ENCODE measurements around the gene TCEA2.

The TCEA2 gene

GRCh38 chr20:64049878-64050260, 13.1 kb upstream of the TCEA2 start:
- no peak for DNase-seq

GRCh38 chr20:64050261-64051032, 12.6 kb upstream of the TCEA2 start:
- DNase-seq: no peak

- DNase-seq: no peak
These were observed 12.0 kb upstream of the TCEA2 start for GRCh38 chr20:64051033-64051452.

DNA sequence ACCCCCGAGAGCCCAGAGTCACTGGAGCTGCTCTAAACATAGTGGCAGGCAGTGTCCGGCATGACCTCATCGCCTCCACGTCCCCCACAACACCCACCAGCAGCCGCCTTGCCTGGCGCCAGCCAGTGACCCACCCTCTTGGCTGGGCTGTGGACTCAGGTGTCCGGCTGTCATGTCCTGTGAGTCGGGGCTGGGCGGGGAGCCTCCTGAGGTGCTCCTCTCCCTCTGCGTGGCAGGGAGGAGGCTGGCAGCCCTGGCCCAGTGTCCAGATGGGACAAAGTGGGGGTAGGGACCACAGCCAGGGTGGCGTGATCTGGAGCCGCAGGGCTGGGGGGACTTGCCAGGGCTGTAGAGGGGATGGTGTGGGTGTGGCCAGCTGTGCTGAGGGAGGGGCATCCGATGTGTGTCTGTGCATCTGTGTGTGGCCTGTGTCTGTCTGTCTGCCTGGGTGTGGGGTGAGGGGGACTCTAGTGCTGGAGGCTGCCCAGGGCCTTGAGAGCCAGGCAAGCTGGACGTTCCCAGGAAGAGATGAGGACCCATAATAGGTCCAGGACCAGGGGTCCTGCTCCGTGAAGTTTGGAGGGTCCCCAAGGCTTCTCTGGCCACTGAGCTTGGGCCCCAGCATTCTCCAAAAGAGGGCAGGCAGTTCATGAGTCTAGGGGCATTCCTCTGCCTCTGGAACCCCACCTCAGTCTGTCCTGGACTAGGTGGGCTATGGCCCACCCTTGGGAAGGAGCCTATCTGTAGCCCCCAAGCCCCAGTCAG, 11.3 kb upstream of the TCEA2 start:
- DNase-seq: no peak

DNA sequence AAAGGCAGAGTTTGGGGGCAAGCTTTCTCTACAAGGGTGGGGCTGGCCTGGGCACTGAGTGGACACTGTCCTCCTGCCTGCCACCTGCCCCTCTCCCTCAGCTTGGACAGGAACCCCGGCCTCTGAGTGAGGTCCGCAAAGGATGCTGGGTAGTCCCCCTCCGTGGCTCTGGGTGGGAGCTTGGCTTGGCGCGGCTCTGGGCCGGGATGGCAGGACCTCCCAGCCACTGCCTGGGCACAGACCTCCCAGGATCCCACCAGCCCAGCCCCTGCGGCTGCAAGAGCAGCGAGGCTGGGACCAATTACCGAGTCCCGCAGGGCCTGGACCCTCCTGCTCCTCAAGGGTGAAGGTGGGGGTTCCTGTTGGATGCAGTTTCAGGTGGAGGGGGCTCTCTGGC, 10.7 kb upstream of the TCEA2 start:
- DNase-seq: no peak

- DNase-seq: no peak
These were observed 9.8 kb upstream of the TCEA2 start for GRCh38 chr20:64052987-64053840.

DNA sequence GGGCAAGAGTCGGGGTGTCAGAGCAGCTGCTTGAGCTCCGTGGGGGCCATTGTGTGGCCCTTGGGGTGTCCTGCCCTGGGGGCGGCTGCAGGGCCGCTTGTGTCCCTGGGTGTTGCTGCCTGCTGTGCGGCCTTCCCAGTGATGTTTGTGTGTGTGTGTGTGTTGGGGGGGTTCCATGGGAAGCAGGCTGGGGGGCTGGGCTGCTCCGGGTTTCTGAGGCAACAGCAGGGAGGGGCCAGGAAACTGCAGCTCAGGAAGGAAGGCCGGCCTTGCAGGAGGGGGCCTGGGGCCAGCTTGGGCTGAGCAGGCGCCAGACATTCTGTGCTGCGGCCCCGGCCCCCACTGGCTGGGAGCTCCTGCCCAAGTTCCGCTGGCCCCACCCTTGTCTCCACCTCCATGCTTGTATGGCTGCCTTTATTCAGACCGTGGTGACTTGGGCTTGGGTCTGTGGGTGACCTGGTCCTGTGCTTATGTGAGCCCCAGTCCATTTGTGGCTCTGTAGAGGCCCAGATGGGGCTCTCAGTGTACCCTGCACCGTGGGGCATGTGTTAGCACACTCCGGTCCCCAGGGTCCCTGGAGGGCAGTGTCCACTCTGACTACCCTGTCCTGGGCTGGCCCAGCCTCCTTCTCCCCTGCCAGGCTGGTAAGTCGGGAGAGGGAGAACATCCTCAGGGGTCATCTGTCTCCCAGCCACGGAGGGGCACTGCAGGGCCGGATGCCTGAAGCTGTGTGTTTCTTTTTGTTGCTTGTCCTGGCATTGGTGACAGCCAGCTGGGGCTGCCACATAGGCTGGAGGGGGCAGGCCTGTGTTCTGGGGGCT, 8.9 kb upstream of the TCEA2 start:
- DNase-seq: no peak

DNA sequence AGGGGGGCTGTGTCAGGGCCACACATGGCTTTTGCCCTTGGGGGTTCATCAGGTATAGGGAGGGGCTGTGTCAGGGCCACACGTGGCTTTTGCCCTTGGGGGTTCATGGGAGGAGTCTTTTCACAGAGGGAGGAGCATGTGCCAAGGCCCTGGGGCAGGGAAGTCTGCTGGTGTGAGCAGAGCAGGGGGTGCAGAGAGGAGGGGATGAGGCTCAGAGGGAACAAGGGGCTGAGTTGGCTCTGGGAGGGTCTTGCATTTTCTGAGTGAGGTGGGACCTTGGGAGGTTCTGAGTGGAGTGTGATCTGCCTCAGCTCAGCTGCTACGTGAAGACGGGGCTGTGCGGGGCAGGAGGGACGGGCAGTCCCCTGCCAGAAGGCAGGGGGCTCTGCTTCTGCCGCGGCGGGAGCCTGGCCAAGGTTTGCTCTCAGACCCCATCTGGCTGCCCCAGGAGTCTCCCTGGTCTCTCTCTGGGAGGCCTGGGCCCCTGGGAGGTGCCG, 7.6 kb upstream of the TCEA2 start:
- no peak for DNase-seq

DNA sequence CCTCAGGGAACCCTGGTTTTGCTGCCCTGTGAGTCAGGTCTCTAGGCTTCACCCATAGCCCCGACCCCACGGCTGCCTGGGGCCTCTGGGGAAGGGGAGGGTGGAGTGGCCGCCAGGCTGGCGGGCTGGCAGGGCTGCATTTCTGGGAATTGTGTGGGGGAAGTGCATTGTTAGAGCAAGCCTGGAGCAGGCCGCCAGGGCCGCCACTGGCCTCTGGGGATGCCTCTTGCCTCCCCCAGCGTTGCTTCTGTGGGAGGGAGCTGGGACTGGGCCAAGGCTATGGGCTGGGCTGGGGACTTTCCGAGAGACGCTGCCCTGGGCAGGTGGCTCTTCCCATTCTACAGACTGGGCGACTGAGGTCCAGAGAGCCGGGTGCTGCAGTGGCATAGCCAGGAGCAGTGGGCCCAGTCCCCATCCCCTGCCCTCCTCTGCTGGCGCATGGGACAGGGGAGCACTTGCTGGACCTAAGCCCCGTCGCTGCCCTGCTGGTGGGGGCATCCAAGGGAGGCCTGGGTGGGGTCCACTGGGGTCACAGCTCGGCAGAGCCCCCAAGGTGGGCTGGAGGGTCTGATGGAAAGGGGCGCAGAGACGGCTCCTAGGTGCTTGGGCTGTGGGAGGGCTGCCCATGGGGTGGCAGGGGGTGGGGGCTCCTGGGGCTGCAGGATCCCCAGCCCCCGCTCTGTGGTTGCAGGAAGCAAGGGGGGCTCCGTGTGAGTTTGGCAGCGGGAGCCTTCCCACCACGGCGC, 6.9 kb upstream of the TCEA2 start:
- DNase-seq: no peak

GRCh38 chr20:64056639-64056888, 6.4 kb upstream of the TCEA2 start:
- DNase-seq: no peak

DNA sequence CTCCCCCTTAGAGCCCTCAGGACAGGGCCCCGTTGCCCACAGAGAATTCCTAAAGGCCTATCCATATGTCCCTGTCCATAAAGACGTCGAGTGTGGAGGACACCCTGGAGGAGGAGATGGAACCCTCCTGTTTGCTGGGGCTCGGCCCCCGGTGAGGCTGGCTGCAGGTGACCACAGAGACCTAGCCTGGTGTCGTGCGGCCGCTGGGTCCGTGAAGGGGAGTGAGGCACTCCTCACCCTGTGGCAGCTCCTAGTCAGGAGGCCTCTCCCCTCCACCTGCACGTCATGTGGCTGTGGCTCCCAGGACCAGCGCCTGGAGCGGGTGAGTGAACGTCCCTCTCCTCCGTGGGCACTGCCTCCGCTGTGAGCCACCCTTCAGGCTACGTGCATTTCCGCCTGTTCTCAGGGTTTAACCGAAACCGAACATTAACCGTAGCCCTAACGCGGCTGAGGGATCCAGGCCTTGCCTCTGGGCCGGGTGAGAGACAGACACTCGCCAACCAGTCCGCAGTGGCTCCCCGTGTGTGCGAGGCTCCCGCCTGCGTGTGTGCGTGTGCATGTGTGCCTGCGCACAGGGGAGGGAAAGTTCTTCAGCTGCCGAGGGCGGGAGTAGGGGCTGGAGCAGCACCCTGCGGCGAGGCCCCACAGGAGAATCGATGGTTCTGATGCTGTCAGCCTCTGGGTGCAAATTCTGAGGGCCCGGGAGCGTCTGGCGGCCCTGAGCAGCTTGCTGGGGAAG, 5.9 kb upstream of the TCEA2 start:
- no peak for DNase-seq

DNA sequence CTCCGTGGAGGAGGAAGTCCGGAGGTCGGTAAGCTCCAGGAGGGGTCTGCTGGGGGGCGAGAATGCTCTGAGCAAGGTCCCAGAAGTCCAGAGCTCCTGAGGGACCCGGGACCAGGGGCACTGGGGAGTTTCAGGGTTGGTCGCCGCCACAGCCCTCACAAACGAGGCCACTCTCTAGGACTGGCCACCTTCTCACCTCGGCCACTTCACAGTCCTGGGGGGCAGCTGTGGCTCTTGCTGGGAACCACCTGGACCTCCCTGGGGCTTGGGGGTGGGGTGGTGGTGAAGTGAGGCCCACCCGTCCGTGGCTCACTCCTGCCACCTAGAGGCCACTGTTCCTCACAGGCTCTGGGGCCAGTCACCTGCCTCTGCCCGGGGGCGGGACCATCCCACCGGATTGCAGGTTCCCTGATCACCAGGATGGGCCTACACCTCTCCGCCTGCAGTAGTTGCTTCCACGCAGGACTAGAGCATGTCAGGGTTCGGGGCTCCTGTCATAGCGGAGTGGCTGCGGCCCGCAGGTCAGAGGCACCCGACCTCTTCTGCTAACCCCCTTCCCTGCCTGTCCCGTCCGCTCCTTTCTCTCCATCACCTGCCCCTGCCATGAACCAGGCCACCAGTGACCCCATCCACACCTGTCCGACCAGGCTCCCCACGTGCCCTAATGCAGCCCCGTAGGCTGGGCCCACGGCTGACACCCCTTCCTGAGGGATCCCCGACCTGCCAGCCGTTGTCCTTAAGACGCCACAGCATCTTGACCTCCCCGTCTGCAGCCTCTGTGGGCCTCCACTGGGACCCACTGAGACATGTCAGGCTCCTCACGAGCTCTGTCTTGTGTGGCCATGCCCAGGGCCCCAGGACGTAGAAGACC, 5.1 kb upstream of the TCEA2 start:
- no peak for DNase-seq

- DNase-seq: no peak
These were observed 4.5 kb upstream of the TCEA2 start for GRCh38 chr20:64058536-64058935.

DNA sequence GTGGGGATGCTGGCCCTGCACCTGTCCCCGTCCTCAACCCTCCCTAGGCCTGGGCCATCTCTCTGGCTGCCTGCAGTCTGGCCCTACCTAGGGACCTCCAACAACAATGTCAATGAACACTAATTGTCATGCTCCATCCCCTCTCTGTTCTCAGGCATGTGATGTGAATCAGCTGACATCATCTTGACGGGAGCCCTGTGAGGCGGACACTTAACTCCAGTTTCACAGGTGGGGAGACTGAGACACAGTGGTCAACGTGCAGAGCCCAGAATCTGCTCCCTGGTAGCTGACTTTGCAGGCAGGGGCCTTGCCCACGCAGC, 762 bp upstream of the TCEA2 start:
- no peak for DNase-seq

DNA sequence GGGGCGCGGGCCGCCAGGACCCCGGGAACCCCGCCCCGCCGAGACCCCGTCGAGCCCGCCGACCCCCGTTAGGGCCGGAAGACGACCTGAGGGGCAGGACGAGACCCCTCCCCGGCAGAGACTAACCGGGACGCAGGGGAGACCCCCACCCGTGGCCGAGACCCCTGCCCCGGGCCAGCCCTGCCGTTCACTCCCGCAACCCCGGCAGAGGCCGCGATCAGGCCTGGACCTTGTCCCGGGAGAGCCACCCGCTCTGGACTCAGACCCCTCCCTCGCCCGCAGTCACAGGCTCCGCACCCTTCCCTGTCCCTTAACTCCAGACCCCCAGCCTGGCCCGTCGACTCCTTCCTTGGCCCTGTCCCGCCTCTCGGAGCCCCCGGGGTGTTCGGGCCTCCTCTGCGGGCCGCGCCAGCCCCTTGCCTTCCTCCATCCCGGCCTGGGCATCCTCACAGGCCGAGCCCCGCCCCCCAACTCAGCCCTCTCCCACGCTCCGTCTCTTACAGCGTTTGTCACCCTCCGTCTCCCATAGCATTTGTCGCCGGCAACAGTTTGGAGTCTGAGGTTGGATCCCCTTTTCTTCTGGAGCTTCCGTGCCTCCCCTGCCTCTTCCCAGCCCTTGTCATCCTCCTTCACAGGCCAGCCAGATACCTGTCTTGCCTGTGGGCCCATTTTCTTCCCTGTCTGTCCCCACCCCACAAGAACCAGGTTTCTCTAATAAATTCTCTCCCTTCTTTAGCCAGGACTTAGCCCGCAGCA, 569 bp downstream of the TCEA2 start:
- no peak for DNase-seq

GRCh38 chr20:64064145-64064698, 1.2 kb downstream of the TCEA2 start:
- DNase-seq: no peak

DNA sequence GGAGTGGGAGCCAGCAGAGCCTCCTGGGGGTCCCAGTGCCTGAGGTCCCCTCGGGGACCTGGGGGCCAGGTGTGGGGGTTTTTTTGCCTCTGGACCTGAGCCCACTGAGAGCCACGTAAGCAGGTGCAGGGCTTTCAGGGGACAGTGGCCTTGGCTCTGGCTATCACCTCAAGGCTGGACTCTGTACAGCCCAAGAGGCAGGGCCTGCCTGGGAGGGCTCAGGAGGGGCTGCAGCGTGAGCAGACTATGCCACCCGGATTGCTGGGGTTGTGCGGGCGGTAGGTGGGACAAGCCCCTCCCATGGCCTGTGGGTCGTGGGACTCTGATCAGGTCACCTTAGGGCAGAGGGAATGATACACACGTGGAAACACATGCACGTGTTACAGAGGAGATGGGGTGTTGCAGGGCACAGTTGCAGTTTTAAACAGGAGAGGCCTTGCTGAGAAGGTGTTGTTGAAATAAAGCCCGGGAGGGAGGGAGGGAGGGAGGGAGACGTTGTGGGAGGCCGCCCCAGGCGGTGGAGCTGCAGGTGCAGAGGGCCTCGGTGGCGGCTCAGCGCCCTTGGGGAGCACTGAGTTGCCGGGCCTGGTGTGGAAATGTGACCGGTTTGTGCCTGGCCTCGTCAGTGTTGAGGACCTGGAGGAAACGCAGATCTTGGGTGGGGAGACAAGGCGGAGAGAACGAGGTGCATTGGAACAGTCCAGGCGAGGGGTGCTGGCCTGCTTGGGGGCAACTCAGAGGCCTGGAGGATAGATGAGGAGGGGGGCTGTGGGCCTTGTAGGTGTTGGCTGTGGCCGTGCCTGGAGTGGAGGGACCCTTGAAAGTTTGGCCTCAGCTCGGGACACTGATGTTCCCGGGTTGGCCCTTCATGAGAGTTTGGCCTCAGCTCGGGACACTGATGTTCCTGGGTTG, 2.3 kb downstream of the TCEA2 start:
- no peak for DNase-seq

DNA sequence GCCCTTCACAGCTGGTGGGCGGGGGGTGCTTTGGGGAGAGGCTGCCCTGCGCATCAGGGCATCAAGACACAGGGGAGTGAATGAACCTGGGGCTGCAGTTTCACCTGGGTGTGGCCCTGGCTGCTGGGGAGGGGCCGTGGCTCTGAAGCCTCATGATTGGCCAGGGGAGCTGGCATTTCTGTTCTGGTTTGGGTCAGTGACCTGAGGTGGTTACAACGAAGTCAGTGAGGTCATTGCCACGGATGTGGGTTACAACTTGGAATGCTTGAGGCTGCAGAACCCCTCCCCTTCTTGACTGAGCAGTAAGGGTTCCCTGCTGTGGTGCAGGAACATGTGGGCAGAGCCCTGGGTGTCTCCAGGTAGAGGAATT, 3.0 kb downstream of the TCEA2 start:
- no peak for DNase-seq

Measured in DMS153 (cell line).